Epithelial cell of alveolus of lung (primary cell): ENCODE results near the gene VNN1. TPM values are rescaled to one million over a fixed set of nuclear protein-coding genes. Genes with fewer than 3 reads are reported as not detected.

ENCODE experiments used
- total RNA-seq: library from RNA; depleted of rRNA; stranded (reverse); fragments of >200 nt; gene quantifications from 2 replicates; pipeline ENCODE4 v1.2.1, GENCODE V29; 2015

VNN1 gene, protein sequence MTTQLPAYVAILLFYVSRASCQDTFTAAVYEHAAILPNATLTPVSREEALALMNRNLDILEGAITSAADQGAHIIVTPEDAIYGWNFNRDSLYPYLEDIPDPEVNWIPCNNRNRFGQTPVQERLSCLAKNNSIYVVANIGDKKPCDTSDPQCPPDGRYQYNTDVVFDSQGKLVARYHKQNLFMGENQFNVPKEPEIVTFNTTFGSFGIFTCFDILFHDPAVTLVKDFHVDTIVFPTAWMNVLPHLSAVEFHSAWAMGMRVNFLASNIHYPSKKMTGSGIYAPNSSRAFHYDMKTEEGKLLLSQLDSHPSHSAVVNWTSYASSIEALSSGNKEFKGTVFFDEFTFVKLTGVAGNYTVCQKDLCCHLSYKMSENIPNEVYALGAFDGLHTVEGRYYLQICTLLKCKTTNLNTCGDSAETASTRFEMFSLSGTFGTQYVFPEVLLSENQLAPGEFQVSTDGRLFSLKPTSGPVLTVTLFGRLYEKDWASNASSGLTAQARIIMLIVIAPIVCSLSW
- 0.13 TPM in 1 of 2 replicates, not detected in the other for total RNA-seq

DNA sequence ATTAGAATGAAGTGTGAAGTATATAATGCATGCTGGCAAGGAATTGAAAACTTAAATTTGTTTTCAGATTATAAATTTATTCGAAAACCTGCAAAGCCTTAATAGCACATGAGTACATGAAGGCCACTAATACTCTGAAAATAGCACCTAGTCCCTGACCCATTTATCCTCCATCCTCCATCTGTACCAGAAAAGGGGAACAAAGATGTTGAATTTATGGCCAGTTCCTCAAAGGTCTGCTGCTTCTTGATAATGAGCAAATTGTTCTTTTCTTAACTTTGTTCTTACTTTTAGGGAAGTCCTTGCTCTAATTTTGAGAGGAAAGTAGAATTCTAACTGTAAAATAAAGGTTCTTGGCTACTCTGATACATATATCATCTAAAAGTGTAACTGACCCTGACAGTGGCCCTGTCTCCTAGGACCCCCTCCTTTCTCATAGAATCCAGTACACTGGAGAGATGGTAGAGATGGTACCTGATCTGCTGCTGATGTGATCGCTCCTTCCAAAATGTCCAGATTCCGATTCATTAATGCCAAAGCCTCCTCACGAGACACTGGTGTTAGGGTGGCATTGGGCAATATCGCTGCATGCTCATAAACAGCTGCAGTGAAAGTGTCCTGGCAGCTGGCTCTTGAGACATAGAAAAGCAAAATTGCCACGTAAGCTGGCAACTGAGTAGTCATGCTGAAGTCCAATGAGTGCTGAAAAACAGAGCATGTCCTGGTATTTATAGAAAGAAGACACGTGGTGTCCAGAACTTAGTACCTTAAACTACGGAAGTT, at the start of gene VNN1:
Gene VNN1, minus strand, starts transcription at position 704 of the 783 bp plus-strand sequence. Its CDS starts 20 bp downstream, at position 684.

DNA sequence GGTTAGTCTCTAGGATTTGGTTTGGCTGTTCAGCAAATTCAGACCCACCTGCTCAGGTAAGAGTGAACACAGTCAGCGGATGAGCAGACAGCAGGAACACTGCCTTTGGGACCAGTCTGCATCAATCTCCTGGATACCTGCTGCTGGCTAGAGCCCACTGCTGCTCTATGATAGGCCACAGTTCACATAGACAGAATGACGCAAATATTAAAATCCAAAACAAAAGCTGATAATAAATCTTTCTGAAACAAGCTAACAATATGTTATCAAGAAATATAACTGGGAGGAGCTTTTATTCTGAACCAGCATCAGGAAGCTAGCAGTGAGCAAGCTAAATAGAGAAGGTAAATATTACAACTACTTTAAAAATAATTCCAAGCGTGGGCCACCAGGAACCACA, 54.8 kb downstream of the VNN1 start, which contains the start of gene TAAR1:
Gene TAAR1, minus strand, starts transcription at position 101 of the 400 bp plus-strand sequence. CDS start 13,179 bp downstream, outside the sequence.

Other genes with a start within 250 kb of the VNN1 start
- 13.3 and 13.8 TPM in 2 replicates for gene STX7, start 200.9 kb downstream of the VNN1 start, total RNA-seq
- gene TAAR9, start 175.8 kb downstream of the VNN1 start, total RNA-seq = not detected in 2 replicates
- gene TAAR8, start 161.4 kb downstream of the VNN1 start, total RNA-seq = not detected in 2 replicates
- not detected in 2 replicates for gene TAAR6, start 143.7 kb downstream of the VNN1 start, total RNA-seq
- gene TAAR5, start 124.3 kb downstream of the VNN1 start, total RNA-seq = not detected in 2 replicates
- gene TAAR2, start 89.8 kb downstream of the VNN1 start, total RNA-seq = not detected in 2 replicates
- gene TAAR1, start 54.9 kb downstream of the VNN1 start, total RNA-seq = not detected in 2 replicates
- gene VNN2, start 43.8 kb upstream of the VNN1 start, total RNA-seq = 0.39 TPM in 1 of 2 replicates, not detected in the other
- gene SLC18B1, start 84.6 kb upstream of the VNN1 start, total RNA-seq = 5.7 and 6.1 TPM in 2 replicates
- 2,921 and 2,994 TPM in 2 replicates for gene RPS12, start 100.5 kb upstream of the VNN1 start, total RNA-seq